ENCODE results near the gene COL18A1. TPM values are rescaled to one million over a fixed set of nuclear protein-coding genes. Genes with fewer than 3 reads are reported as not detected.

COL18A1 gene
- total and polyA plus RNA-seq, 9 of the 15 experiments (the other 6 are each of a cell fraction or from before 2014, with no cell fraction given) = 0.14 to 16.4 (median 2.0) TPM

- intact Hi-C loops (cut with micrococcal nuclease) (no loop called here), in situ Hi-C loops (cut with MboI) (no loop called here)
- no peaks in the 10 kb centered on the region for H3K36me3 ChIP-seq (ENCODE audit: control insufficient read depth, insufficient read depth, low read length)
- ATAC-seq = no peak
- no peaks in the 10 kb centered on the region; a peak in 1 of 5 replicates for H3K27me3 ChIP-seq (ENCODE audit: control insufficient read depth in 2 of 2, insufficient read depth in 2 of 2, low read length in 2 of 2)
- no peak for FAIRE-seq
- no peak overlapping the region for H3K27ac ChIP-seq (ENCODE audit: extremely low read depth, low read depth, low read length)
- H3K4me3 ChIP-seq = no peak overlapping the region
- peaks cover 35% of the 10 kb centered on the region; the same call in 2 of the 3 replicates for H3K79me2 ChIP-seq (ENCODE audit: control insufficient read depth, insufficient read depth, low read length)
- 82% methylated on average over 10 of the region's 10 CpGs for WGBS (ENCODE audit: insufficient coverage, low coverage, missing lambda C conversion rate)
- ChIA-PET CTCF (ENCODE audit: low intra/inter-chr PET ratio) (no interaction called here), POLR2A (interaction anchor here (0.6 kb wide), 3 partner anchors 21 to 558 kb away, joined by 3 to 4 read pairs (median 3); no protein-coding TSS in a partner anchor)
- peaks cover 37 to 87% of the 10 kb centered on the region in 2 experiments for H3K4me1 ChIP-seq (replicated peaks in 1 of 2; ENCODE audit: control insufficient read depth in 2 of 2, insufficient read depth in 2 of 2, low read length in 2 of 2)
- H3K4me2 ChIP-seq (ENCODE audit: insufficient read depth, low read length) = no peak overlapping the region
- H2AFZ ChIP-seq (ENCODE audit: low read depth, low read length) = no peak overlapping the region
- BruUV-seq (replicated peaks) = no TSS peak
- H4K20me1 ChIP-seq (replicated peaks; ENCODE audit: control insufficient read depth, insufficient read depth, low read length) = 0 out of 2 replicates have a peak, but pooled peaks cover 5% of the 10 kb centered on the region
- peaks cover 5% of the 10 kb centered on the region for H3K9me1 ChIP-seq (ENCODE audit: control insufficient read depth, insufficient read depth, low read length)
- DNase-seq (ENCODE audit: extremely low read depth in 1 of 4, low spot score in 3 of 4) = no peak
- H3K9ac ChIP-seq (ENCODE audit: insufficient read depth in 1 of 2, low read depth in 2 of 2, low read length in 2 of 2) = peak overlapping the region in 1 of 2 experiments; percentile 45; a peak in 2 of 4 replicates
- no peaks in the 10 kb centered on the region for H3K9me3 ChIP-seq (replicated peaks; ENCODE audit: control insufficient read depth, insufficient read depth, low read depth, low read length)
- TF ChIP-seq SAFB (IDR thresholded peaks at IDR 0.05; ENCODE audit: borderline replicate concordance, low read depth, low read length) = no peak
- TF ChIP-seq HLTF (IDR thresholded peaks at IDR 0.05) = no peak
- TF ChIP-seq ZNF224 (CRISPR knock-in tag; IDR thresholded peaks at IDR 0.05) = no peak
- no peak for TF ChIP-seq ZNF507 (tag; conservative IDR thresholded peaks at IDR 0.05)
- no peak for TF ChIP-seq CREB1 (IDR thresholded peaks at IDR 0.05)
- no peak for TF ChIP-seq CREB1 (CRISPR knock-in tag; IDR thresholded peaks at IDR 0.05)
- TF ChIP-seq PTBP1 (IDR thresholded peaks at IDR 0.05; ENCODE audit: low read depth, low read length) = no peak
- TF ChIP-seq RERE (CRISPR knock-in tag; IDR thresholded peaks at IDR 0.05; ENCODE audit: borderline replicate concordance) = no peak
- no peak for TF ChIP-seq ZNF644 (tag; IDR thresholded peaks at IDR 0.05; ENCODE audit: low read depth)
- no peak for TF ChIP-seq ZNF184 (CRISPR knock-in tag; IDR thresholded peaks at IDR 0.05)
- no peak for TF ChIP-seq TAF9B (IDR thresholded peaks at IDR 0.05; ENCODE audit: partially characterized antibody)
- no peak for TF ChIP-seq DPF2 (IDR thresholded peaks at IDR 0.05)
- no peak for TF ChIP-seq FOXK1 (CRISPR knock-in tag; IDR thresholded peaks at IDR 0.05; ENCODE audit: borderline replicate concordance)
- no peak for TF ChIP-seq ZNF175 (CRISPR knock-in tag; IDR thresholded peaks at IDR 0.05; ENCODE audit: low read depth)
- TF ChIP-seq, protein P1, sequence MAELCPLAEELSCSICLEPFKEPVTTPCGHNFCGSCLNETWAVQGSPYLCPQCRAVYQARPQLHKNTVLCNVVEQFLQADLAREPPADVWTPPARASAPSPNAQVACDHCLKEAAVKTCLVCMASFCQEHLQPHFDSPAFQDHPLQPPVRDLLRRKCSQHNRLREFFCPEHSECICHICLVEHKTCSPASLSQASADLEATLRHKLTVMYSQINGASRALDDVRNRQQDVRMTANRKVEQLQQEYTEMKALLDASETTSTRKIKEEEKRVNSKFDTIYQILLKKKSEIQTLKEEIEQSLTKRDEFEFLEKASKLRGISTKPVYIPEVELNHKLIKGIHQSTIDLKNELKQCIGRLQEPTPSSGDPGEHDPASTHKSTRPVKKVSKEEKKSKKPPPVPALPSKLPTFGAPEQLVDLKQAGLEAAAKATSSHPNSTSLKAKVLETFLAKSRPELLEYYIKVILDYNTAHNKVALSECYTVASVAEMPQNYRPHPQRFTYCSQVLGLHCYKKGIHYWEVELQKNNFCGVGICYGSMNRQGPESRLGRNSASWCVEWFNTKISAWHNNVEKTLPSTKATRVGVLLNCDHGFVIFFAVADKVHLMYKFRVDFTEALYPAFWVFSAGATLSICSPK (IDR thresholded peaks at IDR 0.05; ENCODE audit: borderline replicate concordance) = no peak
- no peak for TF ChIP-seq KLF6 (CRISPR knock-in tag; IDR thresholded peaks at IDR 0.05; ENCODE audit: borderline replicate concordance)
Observed at GRCh38 chr21:45407629-45408247, 2.8 kb downstream of the COL18A1 start.
